GM12801 (cell line): ENCODE measurements around the gene GPR173.

Experiments used
- TF ChIP-seq, protein P1 (sequence below): IDR thresholded peaks from one replicate; pipeline ENCODE4 v1.5.1; 2011; ENCODE audit warnings: control low read depth; ENCODE audit not compliant: insufficient read length; ENCODE audit errors: extremely low read depth

GPR173 gene

GRCh38 chrX:53044995-53045394 lies 3.6 kb upstream of the GPR173 start:
- TF ChIP-seq, protein P1, sequence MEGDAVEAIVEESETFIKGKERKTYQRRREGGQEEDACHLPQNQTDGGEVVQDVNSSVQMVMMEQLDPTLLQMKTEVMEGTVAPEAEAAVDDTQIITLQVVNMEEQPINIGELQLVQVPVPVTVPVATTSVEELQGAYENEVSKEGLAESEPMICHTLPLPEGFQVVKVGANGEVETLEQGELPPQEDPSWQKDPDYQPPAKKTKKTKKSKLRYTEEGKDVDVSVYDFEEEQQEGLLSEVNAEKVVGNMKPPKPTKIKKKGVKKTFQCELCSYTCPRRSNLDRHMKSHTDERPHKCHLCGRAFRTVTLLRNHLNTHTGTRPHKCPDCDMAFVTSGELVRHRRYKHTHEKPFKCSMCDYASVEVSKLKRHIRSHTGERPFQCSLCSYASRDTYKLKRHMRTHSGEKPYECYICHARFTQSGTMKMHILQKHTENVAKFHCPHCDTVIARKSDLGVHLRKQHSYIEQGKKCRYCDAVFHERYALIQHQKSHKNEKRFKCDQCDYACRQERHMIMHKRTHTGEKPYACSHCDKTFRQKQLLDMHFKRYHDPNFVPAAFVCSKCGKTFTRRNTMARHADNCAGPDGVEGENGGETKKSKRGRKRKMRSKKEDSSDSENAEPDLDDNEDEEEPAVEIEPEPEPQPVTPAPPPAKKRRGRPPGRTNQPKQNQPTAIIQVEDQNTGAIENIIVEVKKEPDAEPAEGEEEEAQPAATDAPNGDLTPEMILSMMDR, result no peak

DNA sequence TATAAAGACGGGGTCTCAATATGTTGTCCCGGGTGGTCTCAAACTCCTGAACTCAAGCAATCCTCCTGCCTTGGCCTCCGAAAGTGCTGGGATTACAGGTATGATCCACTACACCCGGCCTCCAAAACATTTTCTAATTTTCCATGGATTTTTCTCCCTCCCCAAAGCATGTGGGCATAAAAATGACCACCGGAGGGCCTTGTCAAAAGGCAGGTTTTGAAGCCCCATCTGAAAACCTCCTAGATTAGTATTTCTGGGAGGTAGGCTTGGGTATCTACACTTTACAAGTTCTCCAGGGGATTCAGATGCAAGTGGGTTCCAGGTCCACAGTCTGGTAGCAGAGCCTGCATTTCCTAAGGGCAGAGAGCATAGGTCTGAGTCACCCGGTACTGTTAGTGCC lies 1.4 kb upstream of the GPR173 start:
- TF ChIP-seq, protein P1, result no peak

- TF ChIP-seq, protein P1, result no peak
Measured at GRCh38 chrX:53049127-53049517, 533 bp downstream of the GPR173 start.

- TF ChIP-seq, protein P1, result no peak
Measured at GRCh38 chrX:53050841-53051240, 2.3 kb downstream of the GPR173 start.

- TF ChIP-seq, protein P1, result no peak
Measured at GRCh38 chrX:53055244-53055849, 6.8 kb downstream of the GPR173 start.

GRCh38 chrX:53056292-53056691 lies 7.7 kb downstream of the GPR173 start:
- TF ChIP-seq, protein P1, result no peak

GRCh38 chrX:53065104-53065503 lies 16.5 kb downstream of the GPR173 start:
- TF ChIP-seq, protein P1, result no peak
